HepG2 (cell line): ENCODE results near the gene ATP13A3. TPM values are rescaled to one million over a fixed set of nuclear protein-coding genes. Genes with fewer than 3 reads are reported as not detected.

ENCODE experiments used
- HOXA5 ChIP-seq: sonication (generic); formaldehyde crosslinking; IDR thresholded peaks from 2 replicates; pipeline ENCODE4 v1.4.0; 2020; ENCODE audit warnings: missing genetic modification reagents
- IKZF4 ChIP-seq: sonication (generic); formaldehyde crosslinking; IDR thresholded peaks from 2 replicates; pipeline ENCODE4 v1.5.1; 2020; ENCODE audit warnings: borderline replicate concordance, mild to moderate bottlenecking, low read depth, missing genetic modification reagents; ENCODE audit errors: not compliant biosample characterization
- MAZ ChIP-seq, 2 experiments: sonication (generic) in 1 of 2; formaldehyde crosslinking in 1 of 2; IDR thresholded peaks; 2 replicates each; pipeline versions ENCODE4 v1.5.0 to v1.6.1; 2012 to 2020; ENCODE audit warnings: low read depth in 2 of 2, mild to moderate bottlenecking in 2 of 2, borderline replicate concordance in 1 of 2, improper control_type of control experiment in 1 of 2, low read length in 1 of 2, missing genetic modification reagents in 1 of 2, moderate library complexity in 1 of 2
- NR2C2 ChIP-seq: sonication (generic); formaldehyde crosslinking; IDR thresholded peaks from 2 replicates; pipeline ENCODE4 v1.4.0; 2020; ENCODE audit warnings: missing genetic modification reagents, mild to moderate bottlenecking, moderate library complexity, borderline replicate concordance
- SMYD3 ChIP-seq: sonication (generic); formaldehyde crosslinking; IDR thresholded peaks from 2 replicates; pipeline ENCODE4 v1.8.1; 2023; ENCODE audit warnings: mild to moderate bottlenecking, missing genetic modification reagents
- YEATS2 ChIP-seq: sonication (generic); formaldehyde crosslinking; IDR thresholded peaks from 2 replicates; pipeline ENCODE4 v1.4.0; 2020; ENCODE audit warnings: missing genetic modification reagents, borderline replicate concordance
- polyA plus RNA-seq, 8 experiments: library from polyadenylated mRNA; depleted of rRNA in 3 of 8; stranded (reverse) in 7 of 8; unstranded in 1 of 8; fragments of >200 nt; fragmentation: Illumina TruSeq in 4 of 8; extraction: Trizol in 4 of 8; gene quantifications; 2 replicates each; pipeline versions ENCODE4 v1.2.1 to v1.2.3, GENCODE V29; 2011 to 2016; ENCODE audit warnings: low read depth in 4 of 8, missing spikeins in 1 of 8, mixed read lengths in 1 of 8; ENCODE audit not compliant: insufficient read depth in 1 of 8
- total RNA-seq, 5 experiments: library from RNA; depleted of rRNA; stranded (reverse); fragments of >200 nt; fragmentation: Illumina TruSeq; extraction: Trizol; gene quantifications; 2 replicates each; pipeline ENCODE4 v1.2.3, GENCODE V29; 2016; ENCODE audit warnings: low read depth in 1 of 5
- TF ChIP-seq, protein P1 (sequence below): sonication (generic); formaldehyde crosslinking; conservative IDR thresholded peaks from 2 replicates; pipeline ENCODE4 v1.4.0; 2020; ENCODE audit warnings: missing genetic modification reagents
- TF ChIP-seq, protein P2 (sequence below): sonication (generic); formaldehyde crosslinking; IDR thresholded peaks from 2 replicates; pipeline ENCODE4 v1.8.1; 2023; ENCODE audit warnings: mild to moderate bottlenecking, inconsistent platforms, moderate library complexity, missing genetic modification reagents, borderline replicate concordance
- TF ChIP-seq, protein P3 (sequence below): IDR thresholded peaks from 2 replicates; pipeline ENCODE4 v1.6.1; 2012; ENCODE audit warnings: inconsistent platforms
- TF ChIP-seq, protein P4 (sequence below): sonication (generic); formaldehyde crosslinking; IDR thresholded peaks from 2 replicates; pipeline ENCODE4 v1.4.0; 2020; ENCODE audit warnings: missing genetic modification reagents
- TF ChIP-seq, protein P5 (sequence below): sonication (generic); formaldehyde crosslinking; IDR thresholded peaks from 2 replicates; pipeline ENCODE4 v1.8.0; 2022; ENCODE audit warnings: missing genetic modification reagents, mild to moderate bottlenecking, inconsistent platforms, borderline replicate concordance
- TF ChIP-seq, protein P6 (sequence below), 2 experiments: sonication (generic) in 1 of 2; formaldehyde crosslinking in 1 of 2; IDR thresholded peaks; 2 replicates each; pipeline versions ENCODE4 v1.4.0 to v1.6.1; 2018 to 2020; ENCODE audit warnings: missing genetic modification reagents in 2 of 2, borderline replicate concordance in 1 of 2, low read depth in 1 of 2, mild to moderate bottlenecking in 1 of 2, missing biosample characterization in 1 of 2

ATP13A3 gene
- total and polyA plus RNA-seq, 2 of the 13 experiments (the other 11 are each of a cell fraction or from before 2014, with no cell fraction given): 44.9 to 80.8 TPM

DNA sequence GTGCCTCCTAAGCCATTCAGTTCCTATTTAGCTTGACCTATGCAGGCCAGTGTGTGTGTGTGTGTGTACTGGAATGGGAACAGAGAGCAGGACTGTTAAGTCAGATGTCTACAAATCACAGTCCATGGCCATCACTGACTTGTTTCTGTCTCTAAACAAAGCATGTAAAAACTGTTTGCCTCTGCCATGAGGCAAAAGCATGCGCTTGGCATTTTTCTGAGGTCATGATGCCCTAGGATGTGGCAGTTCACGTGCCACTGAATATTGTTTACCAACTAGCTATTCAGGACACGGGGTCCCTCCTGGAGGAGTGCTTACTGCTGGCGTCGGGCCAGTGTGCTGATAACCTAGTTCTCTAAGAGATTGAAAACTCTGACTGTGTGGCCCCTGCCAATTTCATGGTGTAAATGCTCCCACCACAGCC, 8.2 kb upstream of the ATP13A3 start (continued):
- TF ChIP-seq, protein P1, sequence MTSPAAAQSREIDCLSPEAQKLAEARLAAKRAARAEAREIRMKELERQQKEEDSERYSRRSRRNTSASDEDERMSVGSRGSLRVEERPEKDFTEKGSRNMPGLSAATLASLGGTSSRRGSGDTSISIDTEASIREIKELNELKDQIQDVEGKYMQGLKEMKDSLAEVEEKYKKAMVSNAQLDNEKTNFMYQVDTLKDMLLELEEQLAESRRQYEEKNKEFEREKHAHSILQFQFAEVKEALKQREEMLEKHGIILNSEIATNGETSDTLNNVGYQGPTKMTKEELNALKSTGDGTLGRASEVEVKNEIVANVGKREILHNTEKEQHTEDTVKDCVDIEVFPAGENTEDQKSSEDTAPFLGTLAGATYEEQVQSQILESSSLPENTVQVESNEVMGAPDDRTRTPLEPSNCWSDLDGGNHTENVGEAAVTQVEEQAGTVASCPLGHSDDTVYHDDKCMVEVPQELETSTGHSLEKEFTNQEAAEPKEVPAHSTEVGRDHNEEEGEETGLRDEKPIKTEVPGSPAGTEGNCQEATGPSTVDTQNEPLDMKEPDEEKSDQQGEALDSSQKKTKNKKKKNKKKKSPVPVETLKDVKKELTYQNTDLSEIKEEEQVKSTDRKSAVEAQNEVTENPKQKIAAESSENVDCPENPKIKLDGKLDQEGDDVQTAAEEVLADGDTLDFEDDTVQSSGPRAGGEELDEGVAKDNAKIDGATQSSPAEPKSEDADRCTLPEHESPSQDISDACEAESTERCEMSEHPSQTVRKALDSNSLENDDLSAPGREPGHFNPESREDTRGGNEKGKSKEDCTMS (CRISPR knock-in tag): no peak
- TF ChIP-seq IKZF4 (CRISPR knock-in tag) (no peak), MAZ (IDR thresholded peaks at IDR 0.05; ENCODE audit: borderline replicate concordance, low read depth, low read length) (no peak), MAZ (CRISPR knock-in tag; IDR thresholded peaks at IDR 0.05; ENCODE audit: low read depth) (peak; percentile 61; the same call in 1 of the 2 replicates), NR2C2 (peak; percentile 53), YEATS2 (peak; percentile 40; the same call in 1 of the 2 replicates), SMYD3 (CRISPR knock-in tag) (no peak), HOXA5 (no peak)
- TF ChIP-seq, protein P2, sequence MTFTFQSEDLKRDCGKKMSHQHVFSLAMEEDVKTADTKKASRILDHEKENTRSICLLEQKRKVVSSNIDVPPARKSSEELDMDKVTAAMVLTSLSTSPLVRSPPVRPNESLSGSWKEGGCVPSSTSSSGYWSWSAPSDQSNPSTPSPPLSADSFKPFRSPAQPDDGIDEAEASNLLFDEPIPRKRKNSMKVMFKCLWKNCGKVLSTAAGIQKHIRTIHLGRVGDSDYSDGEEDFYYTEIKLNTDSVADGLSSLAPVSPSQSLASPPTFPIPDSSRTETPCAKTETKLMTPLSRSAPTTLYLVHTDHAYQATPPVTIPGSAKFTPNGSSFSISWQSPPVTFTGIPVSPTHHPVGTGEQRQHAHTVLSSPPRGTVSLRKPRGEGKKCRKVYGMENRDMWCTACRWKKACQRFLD (CRISPR knock-in tag): no peak
- TF ChIP-seq, protein P3, sequence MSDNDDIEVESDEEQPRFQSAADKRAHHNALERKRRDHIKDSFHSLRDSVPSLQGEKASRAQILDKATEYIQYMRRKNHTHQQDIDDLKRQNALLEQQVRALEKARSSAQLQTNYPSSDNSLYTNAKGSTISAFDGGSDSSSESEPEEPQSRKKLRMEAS: peak; percentile 87
- TF ChIP-seq, protein P4, sequence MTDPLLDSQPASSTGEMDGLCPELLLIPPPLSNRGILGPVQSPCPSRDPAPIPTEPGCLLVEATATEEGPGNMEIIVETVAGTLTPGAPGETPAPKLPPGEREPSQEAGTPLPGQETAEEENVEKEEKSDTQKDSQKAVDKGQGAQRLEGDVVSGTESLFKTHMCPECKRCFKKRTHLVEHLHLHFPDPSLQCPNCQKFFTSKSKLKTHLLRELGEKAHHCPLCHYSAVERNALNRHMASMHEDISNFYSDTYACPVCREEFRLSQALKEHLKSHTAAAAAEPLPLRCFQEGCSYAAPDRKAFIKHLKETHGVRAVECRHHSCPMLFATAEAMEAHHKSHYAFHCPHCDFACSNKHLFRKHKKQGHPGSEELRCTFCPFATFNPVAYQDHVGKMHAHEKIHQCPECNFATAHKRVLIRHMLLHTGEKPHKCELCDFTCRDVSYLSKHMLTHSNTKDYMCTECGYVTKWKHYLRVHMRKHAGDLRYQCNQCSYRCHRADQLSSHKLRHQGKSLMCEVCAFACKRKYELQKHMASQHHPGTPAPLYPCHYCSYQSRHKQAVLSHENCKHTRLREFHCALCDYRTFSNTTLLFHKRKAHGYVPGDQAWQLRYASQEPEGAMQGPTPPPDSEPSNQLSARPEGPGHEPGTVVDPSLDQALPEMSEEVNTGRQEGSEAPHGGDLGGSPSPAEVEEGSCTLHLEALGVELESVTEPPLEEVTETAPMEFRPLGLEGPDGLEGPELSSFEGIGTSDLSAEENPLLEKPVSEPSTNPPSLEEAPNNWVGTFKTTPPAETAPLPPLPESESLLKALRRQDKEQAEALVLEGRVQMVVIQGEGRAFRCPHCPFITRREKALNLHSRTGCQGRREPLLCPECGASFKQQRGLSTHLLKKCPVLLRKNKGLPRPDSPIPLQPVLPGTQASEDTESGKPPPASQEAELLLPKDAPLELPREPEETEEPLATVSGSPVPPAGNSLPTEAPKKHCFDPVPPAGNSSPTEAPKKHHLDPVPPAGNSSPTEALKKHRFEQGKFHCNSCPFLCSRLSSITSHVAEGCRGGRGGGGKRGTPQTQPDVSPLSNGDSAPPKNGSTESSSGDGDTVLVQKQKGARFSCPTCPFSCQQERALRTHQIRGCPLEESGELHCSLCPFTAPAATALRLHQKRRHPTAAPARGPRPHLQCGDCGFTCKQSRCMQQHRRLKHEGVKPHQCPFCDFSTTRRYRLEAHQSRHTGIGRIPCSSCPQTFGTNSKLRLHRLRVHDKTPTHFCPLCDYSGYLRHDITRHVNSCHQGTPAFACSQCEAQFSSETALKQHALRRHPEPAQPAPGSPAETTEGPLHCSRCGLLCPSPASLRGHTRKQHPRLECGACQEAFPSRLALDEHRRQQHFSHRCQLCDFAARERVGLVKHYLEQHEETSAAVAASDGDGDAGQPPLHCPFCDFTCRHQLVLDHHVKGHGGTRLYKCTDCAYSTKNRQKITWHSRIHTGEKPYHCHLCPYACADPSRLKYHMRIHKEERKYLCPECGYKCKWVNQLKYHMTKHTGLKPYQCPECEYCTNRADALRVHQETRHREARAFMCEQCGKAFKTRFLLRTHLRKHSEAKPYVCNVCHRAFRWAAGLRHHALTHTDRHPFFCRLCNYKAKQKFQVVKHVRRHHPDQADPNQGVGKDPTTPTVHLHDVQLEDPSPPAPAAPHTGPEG (CRISPR knock-in tag): no peak
- TF ChIP-seq, protein P5, sequence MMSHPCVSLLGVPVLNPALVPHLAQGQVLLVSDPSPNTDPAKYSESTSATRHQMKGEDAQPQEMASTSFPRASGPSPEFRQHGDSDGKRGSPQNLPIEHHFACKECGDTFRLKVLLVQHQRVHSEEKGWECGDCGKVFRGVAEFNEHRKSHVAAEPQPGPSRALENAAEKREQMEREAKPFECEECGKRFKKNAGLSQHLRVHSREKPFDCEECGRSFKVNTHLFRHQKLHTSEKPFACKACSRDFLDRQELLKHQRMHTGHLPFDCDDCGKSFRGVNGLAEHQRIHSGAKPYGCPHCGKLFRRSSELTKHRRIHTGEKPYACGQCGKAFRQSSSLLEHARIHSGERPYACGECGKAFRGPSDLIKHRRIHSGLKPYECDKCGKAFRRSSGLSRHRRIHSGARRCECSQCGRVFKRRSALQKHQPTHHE (CRISPR knock-in tag): no peak
- TF ChIP-seq, protein P6, sequence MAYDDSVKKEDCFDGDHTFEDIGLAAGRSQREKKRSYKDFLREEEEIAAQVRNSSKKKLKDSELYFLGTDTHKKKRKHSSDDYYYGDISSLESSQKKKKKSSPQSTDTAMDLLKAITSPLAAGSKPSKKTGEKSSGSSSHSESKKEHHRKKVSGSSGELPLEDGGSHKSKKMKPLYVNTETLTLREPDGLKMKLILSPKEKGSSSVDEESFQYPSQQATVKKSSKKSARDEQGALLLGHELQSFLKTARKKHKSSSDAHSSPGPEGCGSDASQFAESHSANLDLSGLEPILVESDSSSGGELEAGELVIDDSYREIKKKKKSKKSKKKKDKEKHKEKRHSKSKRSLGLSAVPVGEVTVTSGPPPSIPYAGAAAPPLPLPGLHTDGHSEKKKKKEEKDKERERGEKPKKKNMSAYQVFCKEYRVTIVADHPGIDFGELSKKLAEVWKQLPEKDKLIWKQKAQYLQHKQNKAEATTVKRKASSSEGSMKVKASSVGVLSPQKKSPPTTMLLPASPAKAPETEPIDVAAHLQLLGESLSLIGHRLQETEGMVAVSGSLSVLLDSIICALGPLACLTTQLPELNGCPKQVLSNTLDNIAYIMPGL (CRISPR knock-in tag; IDR thresholded peaks at IDR 0.05; ENCODE audit: borderline replicate concordance in 1 of 2, low read depth in 1 of 2): 0 out of 4 replicates have a peak, but pooled peaks of 1 of the 2 experiments have one; percentile 51
